Upper lobe of right lung (tissue), 1 donor: ENCODE measurements around the gene RASSF5. TPM values are rescaled to one million over a fixed set of nuclear protein-coding genes. Genes with fewer than 3 reads are reported as not detected.

Experiments
- ATAC-seq: fragments of 200-7000 bp; cut with Tn5 transposase; one replicate; pipeline ENCODE4 v1.9.1; 2020; ENCODE audit warnings: mild to moderate bottlenecking, moderate library complexity
- DNase-seq: peaks from one replicate; pipeline ENCODE4 v3.0.0-alpha.2; 2020
- H3K27ac ChIP-seq: fragments of 200-600 bp; one replicate; pipeline ENCODE4 v1.8.0; 2022
- H3K27me3 ChIP-seq: fragments of 200-600 bp; one replicate; pipeline ENCODE4 v1.8.0; 2022; ENCODE audit warnings: mild to moderate bottlenecking
- H3K36me3 ChIP-seq: fragments of 200-600 bp; one replicate; pipeline ENCODE4 v1.8.0; 2022
- H3K4me1 ChIP-seq: fragments of 200-600 bp; one replicate; pipeline ENCODE4 v1.8.0; 2022
- H3K4me3 ChIP-seq: fragments of 200-600 bp; one replicate; pipeline ENCODE4 v1.8.0; 2022; ENCODE audit warnings: mild to moderate bottlenecking
- H3K9me3 ChIP-seq: fragments of 200-600 bp; one replicate; pipeline ENCODE4 v1.8.0; 2022
- CTCF ChIP-seq: fragments of 200-600 bp; IDR thresholded peaks from one replicate; pipeline ENCODE4 v1.8.0; 2022; ENCODE audit warnings: antibody characterized with exemption
- intact Hi-C: fragments of 100-400 bp; cut with DNase I; formaldehyde crosslinking; loops from one replicate; pipeline ENCODE4 v1.11.0; 2022
- total RNA-seq: library from RNA; stranded (reverse); fragmentation: NEBNext Ultra II Directional; extraction: Animal tissue kit (Norgen Biotek cat#: 25700); gene quantifications from one replicate; pipeline ENCODE4 v1.2.1, GENCODE V29; 2021
- donor health status: DM: no; HTN: yes; CAD: no; lungs with severe emphysema.

The RASSF5 gene
- total RNA-seq, 1 donor from 2014 or later: 37.6 TPM

DNA sequence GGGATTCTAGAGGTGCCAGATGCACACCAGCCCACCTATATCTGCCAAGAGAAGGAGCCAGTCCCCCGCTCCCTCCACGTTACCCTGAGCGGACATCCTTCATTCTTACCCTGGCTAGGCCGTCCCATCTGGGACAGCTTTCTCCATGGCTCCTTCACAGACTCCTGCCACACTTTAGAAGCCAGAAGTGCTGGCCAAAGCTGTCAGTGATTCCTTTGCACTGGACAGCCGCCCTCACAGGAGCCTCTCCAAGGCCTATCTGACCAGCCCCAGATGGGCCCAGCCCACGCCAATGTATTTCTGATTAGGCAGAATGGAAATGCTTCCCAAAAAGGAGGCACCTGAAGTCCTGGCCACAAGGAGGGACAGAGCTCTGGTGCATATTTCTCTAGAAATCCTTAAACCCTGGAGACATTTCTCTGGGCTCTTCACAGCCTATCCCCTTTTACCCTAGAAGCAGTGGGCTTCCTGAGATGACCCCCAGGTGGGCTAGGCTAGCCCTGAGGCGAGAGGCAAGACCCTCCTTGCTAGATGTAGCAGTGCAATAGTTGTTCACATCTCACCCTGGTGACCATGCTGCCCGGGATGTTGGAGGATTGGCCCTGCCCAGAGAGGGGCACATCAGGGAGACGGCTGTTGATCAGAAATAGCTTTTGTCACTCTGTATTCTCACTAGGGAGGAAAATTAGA, 44.1 kb downstream of the RASSF5 start:
- Histone ChIP-seq H3K4me3 (no peak overlapping the region), H3K4me1 (peaks cover 28% of the 10 kb centered on the region), H3K36me3 (no peaks in the 10 kb centered on the region), H3K27me3 (no peaks in the 10 kb centered on the region), H3K9me3 (no peaks in the 10 kb centered on the region), H3K27ac (no peak overlapping the region)
- intact Hi-C loops: no loop called here
- ATAC-seq: no peak
- DNase-seq: no peak
- no peak for TF ChIP-seq CTCF

DNA sequence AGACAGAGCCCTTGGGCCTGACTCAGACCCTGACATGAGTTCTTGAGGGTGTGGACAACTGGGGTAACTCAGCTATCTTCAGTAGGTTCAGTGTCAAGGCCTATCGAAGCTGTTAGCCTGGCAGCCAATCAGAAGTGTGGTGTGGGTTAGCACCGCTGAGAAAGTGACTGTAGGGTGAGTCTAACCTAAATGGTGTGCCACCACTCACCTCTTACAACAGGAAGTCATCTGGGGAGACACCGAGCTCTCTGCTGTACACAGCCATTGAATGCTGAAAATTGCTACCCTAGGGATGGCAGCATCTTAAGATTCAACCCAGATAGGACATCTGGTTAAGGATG, 44.6 kb downstream of the RASSF5 start:
- Histone ChIP-seq H3K9me3 (no peaks in the 10 kb centered on the region), H3K27me3 (no peaks in the 10 kb centered on the region), H3K4me3 (no peak overlapping the region), H3K36me3 (no peaks in the 10 kb centered on the region), H3K27ac (no peak overlapping the region), H3K4me1 (peaks cover 31% of the 10 kb centered on the region)
- intact Hi-C loops: no loop called here
- DNase-seq (no peak), ATAC-seq (peak; percentile 49)
- TF ChIP-seq CTCF: no peak

DNA sequence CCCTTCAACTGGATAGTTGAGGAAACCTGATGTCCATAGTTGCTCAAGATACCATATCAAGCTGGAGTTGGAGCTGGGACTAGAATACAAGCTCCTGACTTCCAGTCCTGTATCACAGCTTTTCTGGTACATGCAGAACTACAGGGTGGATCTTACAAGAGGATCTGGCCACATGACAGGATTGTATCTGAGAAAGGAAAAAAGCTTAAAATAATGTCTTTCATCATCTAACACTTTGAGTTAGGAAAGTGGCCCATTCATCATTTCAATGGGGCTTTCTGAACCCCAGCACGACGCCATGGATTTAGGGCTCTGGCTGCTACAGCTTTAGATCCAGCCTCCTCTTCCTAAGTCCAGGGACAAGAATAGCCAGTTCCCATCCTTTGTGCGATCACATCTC, 46.9 kb downstream of the RASSF5 start:
- Histone ChIP-seq H3K9me3 (no peaks in the 10 kb centered on the region), H3K36me3 (no peaks in the 10 kb centered on the region), H3K27ac (no peak overlapping the region), H3K4me1 (peaks cover 37% of the 10 kb centered on the region), H3K27me3 (no peaks in the 10 kb centered on the region), H3K4me3 (no peak overlapping the region)
- no peak for TF ChIP-seq CTCF
- intact Hi-C loops: no loop called here
- no peak for DNase-seq
- ATAC-seq: no peak

DNA sequence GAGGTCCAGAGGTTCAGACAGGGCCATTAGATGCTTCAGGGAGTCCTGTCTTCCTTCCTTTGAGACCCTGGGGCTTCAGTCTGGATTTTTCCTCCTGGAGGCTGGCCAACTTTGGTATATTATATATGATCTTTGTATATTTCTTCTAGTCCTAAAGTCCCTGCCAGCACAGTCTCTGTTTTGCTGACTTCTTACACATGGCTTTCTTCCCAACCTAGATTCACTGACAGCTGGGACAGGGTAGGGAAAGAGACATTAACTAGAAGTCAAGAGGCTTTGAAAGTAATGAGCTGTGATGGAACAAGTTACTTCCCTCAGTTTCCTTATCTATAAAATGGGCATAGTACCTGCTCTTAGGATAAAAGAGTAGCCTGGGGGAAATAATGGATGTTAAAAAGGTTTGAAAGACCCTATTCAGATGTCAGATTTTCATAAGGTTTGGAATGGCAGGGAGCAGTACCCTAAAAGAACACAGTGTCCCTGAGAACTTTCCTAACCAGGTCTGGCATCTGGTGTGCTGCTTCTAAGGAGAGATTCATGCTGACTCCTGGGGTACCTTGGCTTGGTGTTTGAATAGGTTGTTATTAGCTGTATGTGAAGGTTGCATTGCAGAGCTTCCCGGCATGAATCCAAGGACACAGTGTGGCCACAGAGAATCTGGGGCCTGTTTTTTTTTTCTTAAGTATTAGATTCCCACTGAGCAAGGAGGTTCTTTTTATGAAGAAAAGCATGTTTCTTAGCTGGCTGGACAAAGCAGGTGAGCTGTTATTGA, 47.6 kb downstream of the RASSF5 start:
- no peak for DNase-seq
- Histone ChIP-seq H3K36me3 (no peaks in the 10 kb centered on the region), H3K4me3 (no peak overlapping the region), H3K9me3 (no peaks in the 10 kb centered on the region), H3K27ac (no peak overlapping the region), H3K27me3 (no peaks in the 10 kb centered on the region), H3K4me1 (peaks cover 44% of the 10 kb centered on the region)
- ATAC-seq: no peak
- intact Hi-C loops: no loop called here
- no peak for TF ChIP-seq CTCF

DNA sequence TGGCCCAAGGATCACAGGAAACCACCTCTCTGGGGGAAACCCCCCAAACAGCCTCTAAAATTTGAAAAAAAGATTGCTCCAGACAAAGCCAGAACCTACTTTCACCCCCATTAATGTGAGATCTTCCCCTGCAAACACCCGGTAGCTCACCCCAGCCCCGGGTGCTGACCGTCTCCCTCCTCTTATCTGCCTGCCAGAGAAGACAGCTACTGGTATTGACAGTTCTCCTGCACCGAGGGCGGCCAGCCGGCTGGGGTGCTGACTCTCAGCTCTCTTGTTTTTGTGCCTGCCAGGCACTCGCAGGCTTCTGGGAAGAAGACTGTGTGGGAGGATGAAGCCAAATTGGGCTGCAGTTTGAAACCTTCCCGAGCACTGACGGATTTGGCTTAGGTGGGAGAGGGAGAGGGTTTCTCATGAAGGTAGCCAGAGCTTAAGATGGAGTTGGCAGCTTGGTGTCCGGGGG, 48.2 kb downstream of the RASSF5 start:
- Histone ChIP-seq H3K36me3 (no peaks in the 10 kb centered on the region), H3K27me3 (no peaks in the 10 kb centered on the region), H3K4me1 (peaks cover 50% of the 10 kb centered on the region), H3K4me3 (no peak overlapping the region), H3K27ac (no peak overlapping the region), H3K9me3 (no peaks in the 10 kb centered on the region)
- DNase-seq (no peak), ATAC-seq (no peak)
- TF ChIP-seq CTCF: no peak
- intact Hi-C loops: no loop called here
